Astrocyte of the cerebellum (primary cell): ENCODE results near the gene ZDHHC7.

Experiments
- DNase-seq: peaks from one replicate; pipeline ENCODE4 v3.0.0-alpha.2; 2011; ENCODE audit warnings: low read depth
- H3K4me3 ChIP-seq: 2 replicates; pipeline ENCODE4 v1.5.1; 2011; ENCODE audit warnings: mild to moderate bottlenecking, low read depth, low read length, moderate library complexity
- CTCF ChIP-seq: IDR thresholded peaks from 2 replicates; pipeline ENCODE4 v1.5.1; 2012; ENCODE audit warnings: low read length, low read depth, moderate library complexity, mild to moderate bottlenecking; ENCODE audit errors: missing control alignments
- in situ Hi-C: cut with HindIII; loops from 2 replicates; pipeline ENCODE4 v1.10.0; 2017; ENCODE audit warnings: low sequenced_read_pairs

Gene ZDHHC7

GRCh38 chr16:85042606-85043005 is 31.3 kb upstream of the ZDHHC7 start:
- DNase-seq, result no peak
- TF ChIP-seq CTCF, result no peak
- no peak overlapping the region for H3K4me3 ChIP-seq
- in situ Hi-C loops, result no loop called here

GRCh38 chr16:85042167-85042526 is 30.8 kb upstream of the ZDHHC7 start:
- no peak overlapping the region for H3K4me3 ChIP-seq
- in situ Hi-C loops, result no loop called here
- TF ChIP-seq CTCF, result no peak
- no peak for DNase-seq

GRCh38 chr16:85041219-85042166 is 30.2 kb upstream of the ZDHHC7 start:
- TF ChIP-seq CTCF, result no peak
- no peak overlapping the region for H3K4me3 ChIP-seq
- in situ Hi-C loops, result no loop called here
- DNase-seq, result no peak

- H3K4me3 ChIP-seq, result no peak overlapping the region
- DNase-seq, result no peak
- TF ChIP-seq CTCF, result no peak
- in situ Hi-C loops, result no loop called here
These were observed 29.4 kb upstream of the ZDHHC7 start for GRCh38 chr16:85040685-85041084.

GRCh38 chr16:85037721-85038120 is 26.4 kb upstream of the ZDHHC7 start:
- H3K4me3 ChIP-seq, result no peak overlapping the region
- in situ Hi-C loops, result no loop called here
- no peak for DNase-seq
- no peak for TF ChIP-seq CTCF

GRCh38 chr16:85037050-85037410 is 25.7 kb upstream of the ZDHHC7 start:
- no peak overlapping the region for H3K4me3 ChIP-seq
- DNase-seq, result peak; percentile 80
- TF ChIP-seq CTCF, result no peak
- in situ Hi-C loops, result no loop called here
